HG03039 (cell line): ENCODE results near the gene UBN1.

ENCODE experiments used
- ATAC-seq: cut with Tn5 transposase; IDR thresholded peaks from one replicate; pipeline ENCODE4 v1.9.1; 2021; ENCODE audit warnings: mild to moderate bottlenecking, moderate library complexity; ENCODE audit not compliant: unreplicated experiment

The UBN1 gene

DNA sequence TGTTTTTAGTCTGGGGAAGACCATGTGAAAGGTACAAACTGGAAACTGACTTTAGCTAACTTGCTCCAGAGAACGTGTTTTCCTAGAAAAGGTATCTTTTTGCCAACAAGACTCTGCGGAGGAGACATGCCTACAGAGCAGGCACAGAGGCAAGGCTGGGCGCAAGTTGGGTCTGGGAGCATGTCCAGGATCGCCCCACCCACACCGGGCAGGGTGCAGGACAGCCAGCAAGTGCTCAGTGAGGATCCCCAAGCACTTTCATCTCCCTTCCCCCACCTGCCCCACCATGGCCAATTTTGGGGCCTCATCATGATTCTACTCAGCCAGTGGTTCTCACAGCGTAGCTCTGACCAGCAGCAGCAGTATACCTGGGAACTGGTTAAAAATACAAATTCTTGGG lies 26.6 kb upstream of the UBN1 start:
- ATAC-seq = no peak

DNA sequence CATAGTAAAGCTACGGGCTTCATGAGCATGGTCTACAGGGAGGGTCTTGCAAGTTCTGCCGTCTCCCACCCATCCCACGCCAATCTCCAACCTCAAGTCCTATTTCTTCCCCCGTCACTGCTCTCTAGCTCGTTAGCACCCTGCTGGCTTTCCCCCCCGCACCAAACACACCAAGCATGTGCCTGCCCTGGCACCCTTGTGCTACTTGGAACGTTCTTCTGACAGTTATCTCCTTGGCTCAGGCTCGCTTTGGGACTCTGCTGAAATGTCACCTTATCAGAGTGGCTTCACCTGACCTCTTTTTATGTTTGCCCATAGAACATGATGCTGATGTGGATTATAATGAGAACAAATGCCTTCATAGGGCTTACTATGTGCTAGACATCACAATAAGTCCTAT lies 22.1 kb upstream of the UBN1 start:
- ATAC-seq = no peak

DNA sequence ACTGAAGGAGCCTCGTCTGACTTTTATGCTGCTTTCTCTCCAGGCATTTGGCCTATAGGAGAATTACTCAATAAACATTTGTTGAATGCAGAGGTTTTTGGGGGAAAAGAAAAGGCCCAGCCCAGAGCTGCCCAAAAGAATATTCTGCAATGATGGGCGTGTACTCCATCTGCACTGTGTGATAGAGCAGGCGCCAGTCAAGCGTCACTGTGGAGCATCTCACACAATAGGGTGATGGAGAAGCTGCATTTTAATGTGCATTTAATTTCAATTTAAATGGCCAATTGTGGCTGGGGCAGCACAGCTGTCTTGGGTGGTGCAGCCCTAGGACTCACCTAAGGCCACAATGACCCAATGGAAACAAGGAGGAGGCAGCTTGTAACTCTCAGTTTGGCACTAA lies 20.8 kb upstream of the UBN1 start:
- ATAC-seq = no peak

DNA sequence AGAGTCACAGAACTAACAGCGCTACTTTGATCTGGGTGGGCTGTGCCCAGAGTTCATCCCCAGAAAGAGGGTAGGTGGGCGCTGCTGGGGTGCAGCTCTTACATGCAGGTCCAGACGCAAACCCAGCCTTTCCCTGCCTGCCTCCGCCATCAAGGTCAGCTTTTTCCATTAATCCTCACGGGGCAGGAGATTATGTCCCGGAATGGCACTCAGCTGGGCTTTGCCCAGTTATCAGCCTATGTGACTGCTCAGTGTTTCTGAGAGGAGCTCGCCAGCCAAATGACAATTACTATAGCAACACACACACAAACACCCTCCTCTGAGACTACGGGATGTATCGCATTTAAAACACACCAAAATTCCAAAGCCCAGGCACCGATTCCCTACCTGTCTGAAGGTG lies 20.3 kb upstream of the UBN1 start:
- ATAC-seq = no peak

DNA sequence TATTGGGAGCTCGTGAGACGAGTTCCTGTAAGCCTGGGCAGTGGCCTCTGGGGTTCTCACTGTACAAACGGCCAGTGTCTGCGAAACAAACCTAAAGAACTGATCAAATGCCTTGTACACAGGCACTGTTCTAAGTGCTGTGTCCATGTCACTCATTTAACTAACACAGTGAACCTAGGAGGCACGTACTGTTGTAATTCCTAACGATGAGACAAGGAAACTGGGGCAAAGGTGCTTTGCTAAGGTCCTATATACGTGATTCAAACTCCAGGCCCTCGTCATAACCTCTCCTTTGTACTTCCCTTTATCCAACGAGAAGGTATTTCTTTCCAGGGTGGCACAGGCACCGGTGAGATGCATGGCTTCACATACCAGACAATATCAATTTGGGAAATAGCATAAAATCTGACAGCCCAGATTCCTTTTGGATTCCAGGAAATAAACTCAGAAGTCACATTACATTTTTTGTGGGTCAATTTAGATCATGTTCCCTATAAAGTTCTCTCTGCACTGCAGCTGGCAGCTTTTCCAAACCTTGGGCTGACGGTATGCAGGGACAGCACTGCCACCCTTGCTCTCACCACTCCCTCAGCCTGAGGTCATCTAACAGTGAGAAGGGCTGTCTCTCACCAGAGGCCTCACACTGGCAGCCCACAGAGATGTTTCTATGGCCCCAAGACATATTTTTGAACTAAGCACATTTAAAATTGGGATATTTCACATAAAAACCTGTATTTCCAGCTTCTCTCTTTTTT lies 18.5 kb upstream of the UBN1 start:
- no peak for ATAC-seq

DNA sequence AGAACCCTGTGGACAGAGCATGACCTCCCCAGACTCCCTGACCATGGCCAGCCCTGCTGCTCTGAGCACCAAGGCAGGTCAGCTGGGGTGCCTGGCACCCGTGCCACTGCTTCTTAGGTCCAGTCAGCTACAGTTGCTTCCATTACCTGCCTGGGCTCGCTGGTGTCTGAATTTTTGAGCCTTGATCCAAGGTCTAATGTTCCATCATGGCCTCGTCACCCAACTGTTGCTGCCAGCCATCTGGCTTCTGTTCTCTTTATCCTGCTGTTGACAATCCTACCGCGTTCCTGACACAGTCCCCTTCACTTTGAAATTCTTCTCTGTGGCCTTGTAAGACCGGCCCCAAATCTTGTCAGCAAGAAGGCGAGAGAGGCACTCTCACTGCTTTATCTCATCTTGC lies 16.9 kb upstream of the UBN1 start:
- no peak for ATAC-seq

DNA sequence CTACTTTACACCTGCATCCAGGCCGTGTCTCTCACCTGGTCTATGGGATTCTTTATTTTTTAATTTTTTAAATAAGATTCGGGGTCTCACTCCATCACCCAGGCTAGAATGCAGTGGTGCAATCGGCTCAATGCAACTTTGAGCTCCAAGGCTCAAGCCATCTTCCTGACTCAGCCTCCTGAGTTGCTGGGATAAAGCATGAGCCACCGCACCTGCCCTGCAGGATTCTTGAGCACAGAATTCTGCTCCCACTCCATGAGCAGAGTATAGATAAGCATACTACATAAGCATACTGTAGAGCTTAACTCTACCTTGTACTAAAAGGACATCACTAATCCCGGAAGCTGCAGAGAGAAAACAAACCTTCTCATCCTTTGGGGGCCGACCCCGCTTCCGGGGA lies 15.7 kb upstream of the UBN1 start:
- ATAC-seq = no peak

DNA sequence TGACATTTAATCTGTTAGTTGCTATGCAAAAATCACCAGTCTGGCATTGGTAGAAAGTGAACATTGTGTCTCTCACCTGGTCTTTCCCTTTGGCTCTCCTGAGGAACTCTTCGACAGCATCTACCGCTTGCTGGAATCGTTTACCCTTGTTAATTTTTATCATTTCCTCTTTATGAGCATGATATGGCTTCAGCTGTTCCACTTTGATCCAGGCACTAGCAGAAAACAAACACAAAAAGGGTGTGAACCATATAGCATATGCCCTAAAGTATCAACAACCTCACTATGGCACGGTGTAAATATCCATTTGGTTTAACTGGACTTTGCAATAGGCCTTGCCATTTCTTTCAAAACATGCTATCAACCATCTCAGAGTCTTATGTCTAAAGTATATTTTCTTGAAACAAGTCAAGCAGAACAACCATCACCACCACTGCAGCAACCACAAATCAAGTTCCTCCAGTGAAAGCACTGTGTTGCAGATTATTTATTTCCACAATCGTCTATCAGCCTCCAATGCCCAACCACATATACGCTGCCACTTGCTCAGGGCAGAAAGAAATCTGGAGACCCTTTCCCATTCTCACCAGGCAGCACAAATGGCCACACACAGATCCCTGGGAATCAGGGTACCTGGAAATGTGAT lies 14.5 kb upstream of the UBN1 start:
- no peak for ATAC-seq

DNA sequence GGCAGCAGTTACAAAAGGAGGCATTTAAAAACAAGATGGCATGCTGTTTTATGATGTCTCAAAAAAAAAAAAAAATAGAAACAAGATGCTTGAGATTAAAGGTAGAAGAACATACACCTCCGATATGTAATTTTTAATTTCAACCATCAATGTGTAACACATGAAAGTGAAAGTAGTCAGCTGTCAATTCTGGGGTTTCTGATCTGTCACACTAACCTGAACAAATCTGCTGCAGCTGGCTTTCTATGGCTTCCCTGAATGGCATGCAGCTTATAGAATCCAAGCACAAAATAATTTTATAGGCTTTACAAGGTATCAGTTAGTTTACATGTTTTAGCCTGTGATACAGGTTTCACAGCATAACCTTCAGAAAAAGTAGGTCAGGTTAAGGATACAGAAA lies 13.7 kb upstream of the UBN1 start:
- no peak for ATAC-seq

DNA sequence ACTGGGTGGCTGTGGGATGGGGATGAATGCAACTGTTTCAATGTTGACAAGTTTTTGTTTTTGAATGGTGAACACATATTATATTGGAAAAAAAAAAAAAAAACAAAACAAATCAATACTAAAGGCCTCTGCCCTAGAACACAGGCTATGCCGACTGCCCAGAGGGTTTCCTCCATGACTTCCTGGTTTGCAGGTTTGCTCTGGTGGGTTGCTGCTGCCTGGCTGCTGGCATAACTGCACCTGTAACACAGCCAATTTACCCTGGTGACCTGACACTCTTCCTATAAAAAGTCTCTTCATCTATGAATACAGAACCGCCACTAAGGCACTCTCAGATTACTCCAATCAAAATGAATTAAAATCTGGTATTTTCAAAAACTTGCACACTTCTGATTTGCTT lies 10.6 kb upstream of the UBN1 start:
- no peak for ATAC-seq

DNA sequence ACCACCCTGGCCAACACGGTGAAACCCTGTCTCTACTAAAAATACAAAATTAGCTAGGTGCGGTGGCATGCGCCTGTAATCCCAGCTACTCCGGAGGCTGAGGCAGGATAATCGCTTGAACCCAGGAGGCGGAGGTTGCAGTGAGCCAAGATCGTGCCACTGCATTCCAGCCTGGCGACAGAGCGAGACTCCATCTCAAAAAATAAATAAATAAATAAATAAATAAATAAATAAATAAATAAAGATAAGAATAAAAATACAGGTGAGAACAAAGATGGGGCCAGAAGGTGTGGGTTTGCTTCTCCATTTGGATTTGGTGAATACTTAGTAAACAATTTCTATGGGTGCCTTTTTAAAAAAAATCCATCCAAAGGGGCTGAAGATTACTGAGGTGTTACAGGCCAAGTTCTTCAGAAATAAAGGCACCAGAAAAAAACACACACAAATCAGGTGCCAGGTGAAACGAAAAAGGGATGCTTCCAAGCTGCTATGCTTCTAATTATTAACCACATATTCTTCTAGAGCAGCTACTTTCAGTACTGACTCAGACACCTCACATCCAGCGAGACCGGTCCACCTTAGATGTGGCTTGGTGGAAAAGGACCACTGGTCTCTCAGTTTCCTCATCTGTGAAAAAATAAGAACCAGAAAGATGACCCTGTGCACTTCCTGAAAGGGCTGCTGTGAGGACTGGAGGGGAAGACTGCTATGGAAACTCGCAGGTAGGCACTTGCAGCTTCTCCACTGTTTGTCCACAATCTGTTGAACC lies 9.4 kb upstream of the UBN1 start:
- ATAC-seq = no peak

DNA sequence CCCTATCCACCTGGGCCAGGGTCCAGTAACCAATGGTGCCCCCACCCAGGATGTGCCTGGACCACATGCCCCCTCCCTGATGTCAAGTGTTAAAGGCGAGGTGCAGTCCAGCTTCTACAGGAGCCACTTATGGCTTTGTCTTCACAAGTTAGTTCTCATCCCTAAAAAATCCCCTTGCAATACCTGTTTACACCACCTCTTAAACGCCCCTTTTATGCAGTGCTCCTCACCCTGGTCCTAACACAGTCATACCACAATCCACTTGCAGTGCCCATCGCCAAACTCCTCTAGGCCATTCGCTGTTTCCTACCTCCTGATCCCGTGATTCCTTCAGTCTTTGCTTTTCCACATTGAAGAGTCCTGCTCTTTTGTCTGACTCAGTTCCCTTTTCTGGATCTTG lies 7.3 kb upstream of the UBN1 start:
- ATAC-seq = no peak

DNA sequence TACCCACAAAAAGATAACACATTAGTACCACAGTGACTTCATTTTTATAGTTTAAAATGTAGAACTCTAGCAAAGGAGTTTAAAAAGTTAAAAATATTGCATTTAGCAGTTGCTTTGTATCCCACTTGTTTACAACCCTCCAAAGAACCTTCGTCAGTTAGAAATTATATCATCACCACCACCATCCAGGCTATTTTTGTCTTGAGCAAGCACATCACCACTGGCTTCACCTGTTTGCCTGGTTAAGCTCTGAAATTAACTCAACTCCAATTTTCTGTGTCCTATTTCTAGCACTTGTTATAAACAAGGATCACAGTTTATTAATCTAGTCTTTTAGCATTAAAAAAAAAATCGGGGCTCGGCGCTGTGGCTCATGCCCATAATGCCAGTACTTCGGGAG lies 6.3 kb upstream of the UBN1 start:
- ATAC-seq = no peak

DNA sequence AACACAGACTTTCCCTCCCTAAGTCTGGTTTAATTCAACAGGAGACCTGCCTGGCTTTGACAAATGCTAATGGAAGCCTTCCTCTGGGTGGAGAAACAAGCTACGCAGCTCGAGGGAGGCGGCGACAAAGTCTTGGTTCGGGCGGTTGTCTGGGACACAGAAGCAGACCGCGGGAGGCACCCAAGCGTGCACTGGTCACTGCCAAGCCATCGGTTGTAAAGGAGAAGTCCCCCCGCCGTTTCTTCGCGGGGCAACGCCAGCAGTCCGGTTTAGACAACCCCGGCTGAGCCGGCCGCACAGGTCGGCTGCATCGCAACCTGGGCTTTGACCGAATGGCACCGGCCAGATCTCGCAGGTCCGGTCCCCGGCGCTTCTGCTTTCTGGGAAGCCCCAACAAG lies 779 bp upstream of the UBN1 start:
- ATAC-seq = peak; percentile 2

DNA sequence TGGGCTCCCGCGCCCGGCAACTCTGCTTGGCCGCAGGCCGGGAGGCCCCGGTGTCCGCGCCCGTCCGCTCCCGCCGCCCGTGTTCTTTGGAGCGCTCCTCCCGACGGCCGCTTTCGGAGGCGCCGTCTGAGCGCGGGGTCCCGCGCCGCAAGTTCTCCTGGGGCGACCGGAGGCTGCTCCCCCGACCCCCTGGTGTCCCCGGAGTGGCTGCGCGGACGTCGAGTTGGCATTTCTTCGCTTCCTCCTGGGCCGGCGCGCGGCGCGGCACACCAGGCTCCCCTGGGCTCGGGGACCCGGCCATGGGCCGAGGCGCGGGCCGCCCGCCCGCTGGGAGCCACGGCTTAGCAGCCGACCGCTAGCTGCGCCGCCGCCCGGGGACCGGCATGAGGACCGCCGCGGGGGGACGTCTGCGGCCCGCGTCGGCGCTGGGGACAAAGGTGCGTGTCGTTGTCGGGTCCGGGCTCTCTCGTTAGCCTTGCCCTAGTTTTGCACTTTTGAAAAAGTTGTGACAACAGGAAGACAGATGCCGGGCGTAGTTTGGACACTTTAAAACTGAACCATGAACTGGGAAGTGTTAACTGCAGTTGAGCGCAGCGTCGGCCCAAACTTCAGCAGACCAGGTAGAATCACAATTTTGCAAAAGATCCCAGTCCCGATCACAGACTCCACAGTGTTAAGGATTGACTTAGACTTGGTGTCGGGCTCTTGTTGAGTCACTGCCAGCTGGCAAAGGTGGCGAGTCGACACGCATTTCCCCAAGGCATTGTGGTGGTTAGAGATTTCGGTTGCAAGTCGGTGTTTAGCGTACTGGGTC lies 700 bp downstream of the UBN1 start:
- ATAC-seq = peak; percentile 19

DNA sequence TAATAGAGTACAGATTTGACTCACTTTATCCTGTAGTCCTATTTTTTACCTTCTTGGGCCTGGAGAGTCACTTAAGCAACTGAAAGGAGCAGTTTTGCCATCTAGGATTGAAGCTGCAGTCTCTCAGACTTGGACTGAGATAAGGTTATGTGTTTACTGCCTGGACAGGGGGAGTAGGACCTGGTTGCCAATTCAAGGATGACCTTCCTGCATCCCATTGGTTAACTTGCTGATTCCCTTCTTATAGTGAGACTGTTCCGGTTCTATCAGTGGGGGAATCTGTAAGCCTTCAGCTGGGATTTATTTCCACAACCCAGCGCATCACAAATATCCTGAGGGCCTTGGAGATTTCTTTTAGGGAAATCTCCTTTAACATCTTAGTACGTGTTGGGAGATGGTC lies 2.9 kb downstream of the UBN1 start:
- ATAC-seq = no peak

DNA sequence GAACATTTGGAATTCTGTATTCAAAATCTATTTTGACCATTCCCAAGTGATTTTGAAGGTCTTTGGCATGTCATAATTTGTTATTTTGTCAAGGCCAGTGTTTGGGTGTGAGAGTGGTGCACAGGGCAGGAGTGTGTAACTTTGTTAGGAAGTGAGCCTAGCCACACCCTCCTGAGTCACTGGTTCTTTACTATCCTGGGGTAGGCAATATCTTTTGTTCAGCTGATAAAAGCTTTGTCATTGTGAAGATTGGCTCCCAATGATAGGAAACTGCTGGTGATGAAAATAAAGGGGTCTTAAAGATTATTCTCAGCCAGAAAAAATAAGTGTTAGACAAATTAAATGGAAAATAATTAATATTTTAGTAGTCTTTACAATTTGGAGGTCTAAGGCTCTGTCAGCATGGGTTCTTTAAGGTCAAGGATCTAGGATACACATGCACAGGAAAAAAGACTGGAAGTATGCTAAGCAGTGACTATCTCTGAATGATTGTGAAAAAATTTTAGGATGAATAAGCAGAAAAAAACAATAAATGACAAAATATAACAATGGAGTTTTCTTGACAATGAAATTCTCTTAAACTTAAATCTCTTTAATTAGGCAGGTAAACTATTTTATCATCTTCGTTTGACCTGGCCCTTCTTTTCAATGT lies 5.1 kb downstream of the UBN1 start:
- no peak for ATAC-seq

DNA sequence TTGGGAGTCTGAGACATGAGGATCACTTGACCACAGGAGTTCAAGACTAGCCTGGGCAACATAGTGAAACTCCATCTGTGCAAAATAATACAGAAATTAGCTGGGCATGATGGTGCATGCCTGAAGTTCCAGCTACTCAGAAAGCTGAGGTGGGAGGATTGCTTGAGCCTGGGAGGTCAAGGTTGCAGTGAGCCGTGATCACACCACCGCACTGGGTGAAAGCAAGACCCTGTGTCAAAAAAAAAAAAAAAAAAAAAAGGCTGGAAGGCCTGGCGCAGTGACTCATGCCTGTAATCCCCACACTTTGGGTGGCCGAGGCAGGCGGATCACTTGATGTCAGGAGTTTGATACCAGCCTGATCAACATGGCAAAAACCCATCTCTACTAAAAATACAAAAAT lies 8.1 kb downstream of the UBN1 start:
- ATAC-seq = no peak

DNA sequence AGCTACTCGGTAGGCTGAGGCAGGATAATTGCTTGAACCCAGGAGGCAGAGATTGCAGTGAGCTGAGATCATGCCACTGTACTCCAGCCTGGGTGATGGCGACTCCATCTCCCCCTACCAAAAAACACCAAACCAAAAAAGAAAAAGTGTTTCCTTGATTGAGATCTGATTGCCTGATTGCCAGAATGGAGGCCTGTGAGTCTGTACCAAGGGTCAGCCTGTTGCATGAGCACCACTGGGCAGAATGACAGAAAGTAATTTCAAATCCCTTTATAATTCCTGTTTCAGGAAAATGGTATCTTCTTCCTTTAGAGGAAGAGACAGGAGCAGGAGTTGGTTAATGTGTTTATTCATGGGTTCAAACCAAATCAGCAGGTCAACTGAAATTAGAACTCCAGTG lies 8.5 kb downstream of the UBN1 start:
- no peak for ATAC-seq

DNA sequence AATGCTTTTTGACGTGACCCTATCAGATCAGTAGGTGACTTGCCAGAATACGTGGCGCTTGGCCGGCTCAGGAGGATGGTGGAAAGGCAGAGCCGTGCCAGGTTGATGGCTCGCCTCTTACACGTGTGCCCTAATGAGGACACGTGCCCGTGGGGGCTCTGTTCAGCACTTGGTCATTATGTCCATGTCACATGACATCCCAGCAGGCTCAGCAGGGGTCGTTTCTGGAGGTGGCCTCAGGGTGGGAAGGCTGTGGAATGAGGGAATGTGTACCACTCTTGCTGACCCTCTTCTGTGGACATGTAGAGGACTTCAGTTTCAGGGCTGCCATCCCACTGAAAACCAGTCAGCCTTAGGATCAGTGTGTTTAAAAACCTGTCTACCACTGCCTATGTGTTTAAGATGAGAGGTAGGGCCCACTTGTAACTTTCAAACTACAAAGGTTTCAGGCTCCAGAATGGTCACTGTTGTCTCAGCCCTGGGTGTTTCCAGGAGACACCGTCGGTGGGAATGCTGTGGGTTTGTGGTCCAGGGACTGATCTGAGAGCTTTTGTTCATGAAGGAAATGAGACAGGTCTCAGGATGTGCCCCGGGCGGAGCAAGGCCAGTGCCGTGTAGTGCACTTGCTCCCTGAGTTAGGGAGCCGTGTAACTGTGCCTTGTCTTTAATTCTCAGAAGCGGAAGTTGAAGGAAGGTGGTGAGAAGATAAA lies 12.1 kb downstream of the UBN1 start:
- ATAC-seq = no peak
